Effector memory CD4-positive, alpha-beta T cell (primary cell): ENCODE results near the gene ITK.
A peak's percentile ranks its signal among the peaks of the same experiment; 100 is the strongest.

Experiments used
- DNase-seq, 3 donors: peaks; one replicate each; pipeline ENCODE4 v3.0.0-alpha.2; 2020
- H3K27ac ChIP-seq: 2 replicates; pipeline ENCODE4 v1.7.0; 2013; ENCODE audit warnings: mild to moderate bottlenecking, low read length, moderate library complexity; ENCODE audit not compliant: insufficient read depth, poor library complexity, severe bottlenecking
- H3K27me3 ChIP-seq: replicated peaks from 2 replicates; pipeline ENCODE4 v1.7.0; 2013; ENCODE audit warnings: mild to moderate bottlenecking, low read length; ENCODE audit not compliant: insufficient read depth, control insufficient read depth, poor library complexity, severe bottlenecking
- H3K36me3 ChIP-seq: 2 replicates; pipeline ENCODE4 v1.7.0; 2013; ENCODE audit warnings: mild to moderate bottlenecking, low read length, moderate library complexity; ENCODE audit not compliant: control insufficient read depth, insufficient read depth
- H3K4me1 ChIP-seq: 2 replicates; pipeline ENCODE4 v1.7.0; 2013; ENCODE audit warnings: low read length, mild to moderate bottlenecking; ENCODE audit not compliant: control insufficient read depth, insufficient read depth, poor library complexity, severe bottlenecking
- H3K4me3 ChIP-seq: 2 replicates; pipeline ENCODE4 v1.7.0; 2013; ENCODE audit warnings: low read length, low read depth, mild to moderate bottlenecking; ENCODE audit not compliant: insufficient read depth, poor library complexity, severe bottlenecking
- H3K9me3 ChIP-seq: 2 replicates; pipeline ENCODE4 v1.7.0; 2013; ENCODE audit warnings: mild to moderate bottlenecking, low read length, moderate library complexity; ENCODE audit not compliant: control insufficient read depth

The ITK gene

DNA sequence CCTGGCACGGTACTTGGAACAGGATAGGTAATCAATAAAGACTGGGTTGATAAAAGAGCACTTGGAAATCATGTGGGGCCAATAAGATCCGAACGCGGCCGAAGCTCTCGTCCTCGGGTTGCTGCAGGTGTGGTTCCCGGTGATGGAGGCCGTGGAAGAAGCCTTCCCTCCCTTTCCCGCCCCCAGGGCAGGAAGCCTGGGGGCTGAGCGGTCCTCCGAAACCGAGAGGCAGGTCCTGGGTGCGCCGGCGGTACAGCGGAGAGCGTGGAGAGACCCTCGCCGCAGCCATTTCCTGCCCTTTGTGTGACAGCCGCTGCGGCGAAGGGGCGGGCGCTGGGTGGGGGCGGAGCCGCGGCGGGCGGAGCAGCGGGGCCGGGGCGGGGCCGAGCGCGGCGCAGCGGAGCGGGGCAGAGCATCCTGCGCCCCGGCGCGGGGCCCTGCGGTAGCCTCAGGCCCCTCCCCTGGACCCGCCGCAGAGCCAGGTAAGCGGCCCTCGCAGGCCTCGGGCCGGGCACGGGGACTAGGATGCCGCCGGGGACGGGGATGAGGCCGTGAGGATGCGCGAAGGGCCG lies 85.2 kb downstream of the ITK start, which contains the start of gene CYFIP2:
CYFIP2 (plus strand) TSS at position 410 of the 572 bp plus-strand sequence. CDS start 19,239 bp downstream, outside the sequence.
- H3K27me3 ChIP-seq, result no peaks in the 10 kb centered on the region
- peaks cover 4% of the 10 kb centered on the region for H3K36me3 ChIP-seq
- DNase-seq, result peak; percentile 81 to 82 (median 81)
- no peaks in the 10 kb centered on the region for H3K9me3 ChIP-seq
- H3K27ac ChIP-seq, result peak within 1 kb of the TSS; percentile 88
- H3K4me1 ChIP-seq, result peaks cover 55% of the 10 kb centered on the region
- H3K4me3 ChIP-seq, result peak within 1 kb of the TSS; percentile 74

DNA sequence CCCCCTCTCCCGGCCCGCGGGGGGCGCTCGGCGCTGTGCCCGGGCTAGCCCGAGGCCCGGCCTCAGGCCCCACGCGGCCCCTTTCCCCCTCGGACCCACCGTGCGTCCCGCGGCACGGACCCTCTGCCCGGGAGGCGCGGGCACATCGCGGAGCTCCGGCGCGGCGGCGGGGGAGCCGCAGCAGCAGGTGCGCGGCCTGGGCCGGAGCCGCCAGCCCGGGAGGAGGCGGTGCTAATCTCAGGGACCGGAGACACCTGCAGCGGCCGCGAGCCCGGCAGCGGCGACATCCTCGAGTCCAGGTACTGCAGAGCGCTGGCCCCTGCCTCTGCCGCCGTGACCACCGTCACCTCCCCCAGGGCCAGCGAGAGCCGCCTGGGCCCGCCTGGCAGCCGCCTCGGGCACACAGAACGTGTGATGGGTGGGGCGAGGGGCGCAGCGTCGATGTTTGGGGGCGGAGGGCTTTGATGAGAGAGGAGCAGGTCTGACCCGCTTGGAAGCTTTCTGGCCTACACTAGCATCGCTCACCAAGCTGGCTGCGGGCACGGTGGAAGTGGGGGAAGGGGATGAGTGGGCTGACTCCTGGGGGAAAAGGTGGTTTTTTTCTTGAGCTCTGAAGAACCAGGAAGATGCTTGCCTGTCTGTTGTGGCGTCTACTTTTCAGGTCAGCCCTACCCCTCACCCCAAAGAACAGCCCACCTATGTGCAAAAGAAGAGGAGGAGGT lies 85.8 kb downstream of the ITK start:
- Histone ChIP-seq H3K4me1 (peaks cover 62% of the 10 kb centered on the region), H3K9me3 (no peaks in the 10 kb centered on the region), H3K36me3 (peaks cover 4% of the 10 kb centered on the region), H3K27me3 (no peaks in the 10 kb centered on the region), H3K4me3 (peak overlapping the region; percentile 74), H3K27ac (peak overlapping the region; percentile 88)
- peak; percentile 33 to 48 (median 45) for DNase-seq

DNA sequence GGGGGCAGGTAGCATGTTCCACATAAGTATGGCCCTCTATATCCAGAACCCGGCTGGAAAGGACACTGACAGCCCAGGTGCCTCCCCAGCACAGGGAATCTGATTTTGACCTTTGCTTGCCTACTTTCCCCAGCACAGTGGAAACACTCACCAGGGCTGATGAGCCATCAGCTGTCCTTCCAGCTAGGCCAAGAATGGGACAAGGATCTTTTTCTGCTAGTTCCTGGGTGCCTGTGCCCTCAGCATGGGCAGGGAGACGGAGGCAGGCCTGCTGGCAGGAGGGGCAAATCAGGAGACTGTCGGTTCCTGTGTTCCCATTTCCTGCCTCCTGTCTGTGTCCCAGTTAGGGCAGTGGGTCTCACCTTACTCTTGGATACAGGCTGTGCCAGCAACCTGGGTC lies 86.4 kb downstream of the ITK start:
- Histone ChIP-seq H3K36me3 (peaks cover 4% of the 10 kb centered on the region), H3K9me3 (no peaks in the 10 kb centered on the region), H3K27ac (peak overlapping the region; percentile 88), H3K4me3 (peak overlapping the region; percentile 74), H3K4me1 (peaks cover 66% of the 10 kb centered on the region), H3K27me3 (no peaks in the 10 kb centered on the region)
- no peak for DNase-seq

DNA sequence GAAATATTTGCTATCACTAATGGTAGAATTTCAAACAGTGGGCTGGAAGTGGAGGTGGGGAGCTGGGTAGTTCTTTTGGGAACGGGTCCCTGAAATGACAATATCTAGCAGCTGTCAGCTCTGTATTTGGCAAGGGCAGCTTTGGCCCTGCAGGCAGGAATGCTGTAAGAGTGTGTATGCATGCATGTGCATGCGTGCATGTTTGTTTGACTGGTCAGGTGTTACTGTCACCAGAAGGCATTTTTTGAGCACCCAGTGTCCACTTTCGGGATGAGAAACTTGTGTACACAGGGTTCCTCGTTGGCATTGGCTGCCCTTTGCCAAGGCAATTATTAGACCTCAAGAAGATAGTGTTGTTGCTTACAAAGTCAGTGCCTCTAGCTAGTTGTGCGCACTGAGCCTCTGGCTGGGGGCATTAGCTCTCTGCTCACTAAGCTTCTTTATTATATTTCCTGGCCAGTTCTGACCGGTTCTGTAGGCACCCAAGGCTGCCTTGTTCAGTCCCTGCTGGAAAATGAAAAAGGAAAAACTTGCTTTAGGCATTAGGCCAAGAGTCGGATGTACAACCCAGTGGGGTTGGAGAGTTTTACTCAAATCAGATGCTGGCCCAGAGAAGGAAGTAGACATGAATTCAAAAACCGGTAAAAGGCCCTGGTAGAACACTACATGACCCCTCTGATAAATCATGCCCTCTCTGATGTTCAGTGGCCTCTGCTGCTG lies 87.3 kb downstream of the ITK start:
- Histone ChIP-seq H3K27me3 (no peaks in the 10 kb centered on the region), H3K4me3 (peak overlapping the region; percentile 74), H3K36me3 (peaks cover 4% of the 10 kb centered on the region), H3K4me1 (peaks cover 75% of the 10 kb centered on the region), H3K9me3 (no peaks in the 10 kb centered on the region), H3K27ac (peak overlapping the region; percentile 88)
- DNase-seq, result no peak

DNA sequence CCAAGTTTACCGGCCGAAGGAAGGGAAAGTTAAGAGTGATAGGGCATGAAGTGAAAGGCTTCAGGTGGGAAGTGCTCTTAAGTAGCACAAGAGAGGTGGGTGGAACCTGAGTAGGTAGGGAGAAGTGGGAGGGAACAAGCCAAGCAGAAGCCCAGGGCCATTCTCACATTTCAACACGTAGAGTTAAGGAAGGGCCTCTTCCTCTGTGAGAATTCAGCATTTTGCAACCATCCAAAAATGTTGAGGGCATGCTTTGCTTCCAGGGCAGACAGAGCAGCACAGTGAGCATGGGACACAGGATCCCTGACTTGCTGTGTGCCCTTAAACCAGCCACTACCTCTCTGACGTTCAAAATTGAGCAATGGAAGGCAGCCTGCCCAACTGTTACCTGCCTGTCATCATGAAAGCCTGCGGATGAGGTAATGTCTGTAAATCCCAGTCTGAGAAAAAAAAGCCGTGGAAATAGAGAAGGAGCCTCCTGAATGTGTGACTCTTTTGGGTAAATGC lies 88.6 kb downstream of the ITK start:
- Histone ChIP-seq H3K27me3 (no peaks in the 10 kb centered on the region), H3K36me3 (peaks cover 4% of the 10 kb centered on the region), H3K4me1 (peaks cover 84% of the 10 kb centered on the region), H3K27ac (peak overlapping the region; percentile 88), H3K9me3 (no peaks in the 10 kb centered on the region), H3K4me3 (peak overlapping the region; percentile 35)
- DNase-seq, result peak in 1 of 3 donors; percentile 21

DNA sequence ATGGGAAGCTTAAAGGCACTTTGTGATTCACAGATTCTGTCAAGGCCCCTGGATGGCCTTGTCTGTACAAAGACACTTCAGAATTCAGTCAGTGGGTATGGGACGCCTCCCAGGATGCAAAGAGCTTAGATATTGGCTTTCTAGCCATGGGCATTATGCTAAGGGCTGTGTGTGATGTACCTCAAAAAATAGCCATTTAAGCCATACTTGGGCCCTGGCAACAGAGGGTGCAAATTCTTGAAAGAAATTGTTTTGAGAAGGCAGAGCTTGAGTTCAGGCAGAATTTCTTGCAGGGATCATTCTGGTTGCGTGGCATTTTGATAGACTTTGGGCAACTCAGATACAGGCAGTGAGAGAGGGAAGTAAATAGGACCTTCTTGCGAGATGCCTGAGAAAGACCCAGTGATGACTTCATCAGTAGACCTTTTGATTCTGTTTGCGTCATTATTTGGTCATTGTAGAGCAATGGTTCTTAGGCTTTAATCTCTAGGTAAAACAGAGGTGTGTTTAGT lies 89.2 kb downstream of the ITK start:
- no peaks in the 10 kb centered on the region for H3K9me3 ChIP-seq
- H3K36me3 ChIP-seq, result peaks cover 4% of the 10 kb centered on the region
- H3K4me3 ChIP-seq, result peak overlapping the region; percentile 35
- no peak for DNase-seq
- no peaks in the 10 kb centered on the region for H3K27me3 ChIP-seq
- peaks cover 80% of the 10 kb centered on the region for H3K4me1 ChIP-seq
- peak overlapping the region; percentile 88 for H3K27ac ChIP-seq

DNA sequence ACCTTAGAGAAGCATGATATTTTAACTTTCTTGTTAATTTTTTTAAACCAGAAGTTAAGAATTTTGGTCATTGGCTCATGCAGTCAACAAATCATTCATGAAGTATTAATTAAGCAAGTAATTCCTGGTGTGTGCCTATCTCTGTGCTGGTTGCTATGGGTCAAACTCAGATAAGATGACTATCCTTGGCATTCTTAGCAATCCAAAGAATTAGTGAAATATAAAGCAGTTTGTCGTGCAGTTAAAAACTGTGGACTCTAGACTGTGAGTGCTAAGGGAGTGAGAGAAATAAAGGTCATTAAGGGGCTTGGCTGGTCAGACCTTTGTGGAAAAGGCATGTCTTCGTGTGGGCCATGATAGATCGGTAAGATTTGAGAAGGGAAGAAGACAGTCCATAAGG lies 90.1 kb downstream of the ITK start:
- H3K4me1 ChIP-seq, result peaks cover 70% of the 10 kb centered on the region

DNA sequence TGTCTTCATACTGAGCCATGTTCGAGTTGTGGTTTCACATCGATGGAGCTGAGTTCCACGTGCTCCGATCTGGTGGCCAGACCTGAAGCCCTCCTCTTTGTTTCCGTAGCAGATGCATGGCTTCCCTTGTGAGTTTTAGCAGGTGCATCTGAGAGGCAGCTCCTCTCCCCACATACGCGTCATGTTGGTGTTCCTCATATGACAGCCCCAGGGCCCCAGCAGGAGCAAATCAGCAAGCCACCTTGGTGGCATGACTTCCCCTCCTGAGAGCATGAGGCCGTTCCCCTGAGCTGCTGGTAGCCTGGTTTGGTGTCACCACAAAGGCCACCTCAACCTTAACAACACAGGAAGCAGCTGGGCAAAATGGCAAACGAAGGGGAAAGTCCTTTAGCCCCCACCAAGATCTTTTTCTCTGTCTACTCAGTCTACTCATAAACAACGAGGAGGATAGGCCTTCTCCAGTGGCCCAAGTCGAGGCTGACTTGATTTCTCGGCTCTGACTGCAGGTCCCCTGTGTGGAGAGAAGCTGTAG lies 91.2 kb downstream of the ITK start:
- peak; percentile 81 to 89 (median 86) for DNase-seq
- Histone ChIP-seq H3K36me3 (peaks cover 4% of the 10 kb centered on the region), H3K9me3 (no peaks in the 10 kb centered on the region), H3K27me3 (no peaks in the 10 kb centered on the region), H3K4me3 (peak overlapping the region; percentile 11), H3K4me1 (peaks cover 70% of the 10 kb centered on the region), H3K27ac (peak overlapping the region; percentile 88)

More for the DNA sequence above, 90.1 kb downstream of the ITK start:
- Histone ChIP-seq H3K9me3 (no peaks in the 10 kb centered on the region), H3K4me3 (no peak overlapping the region), H3K27me3 (no peaks in the 10 kb centered on the region), H3K27ac (peak overlapping the region; percentile 88), H3K36me3 (peaks cover 4% of the 10 kb centered on the region)
- DNase-seq, result no peak

DNA sequence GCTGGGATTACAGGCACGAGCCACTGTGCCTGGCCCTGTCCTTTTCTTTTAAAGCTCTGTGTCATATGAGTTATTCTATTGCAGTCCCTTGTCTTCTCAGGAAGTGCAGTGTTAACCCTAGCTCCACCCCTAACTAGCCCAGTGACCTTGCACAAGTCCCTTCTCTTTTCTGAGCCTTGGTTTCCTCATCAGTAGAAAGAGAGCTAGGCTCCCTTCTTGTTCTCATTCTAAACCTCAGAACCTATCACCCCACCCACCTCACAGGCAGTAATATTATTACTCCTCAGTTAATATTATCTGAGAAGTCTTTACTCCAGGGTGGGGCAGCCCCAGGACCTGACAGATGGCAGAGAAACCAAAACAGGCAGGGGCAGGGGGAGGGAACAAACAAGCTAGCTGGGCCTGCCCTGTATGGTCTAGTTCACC lies 92.5 kb downstream of the ITK start:
- H3K27ac ChIP-seq, result peak overlapping the region; percentile 88

More for the DNA sequence above, 92.5 kb downstream of the ITK start:
- Histone ChIP-seq H3K4me3 (no peak overlapping the region), H3K36me3 (peaks cover 4% of the 10 kb centered on the region), H3K9me3 (no peaks in the 10 kb centered on the region), H3K27me3 (no peaks in the 10 kb centered on the region), H3K4me1 (peaks cover 63% of the 10 kb centered on the region)
- DNase-seq, result no peak
